Lower leg skin (tissue), 4 donors: ENCODE data around the gene HAUS2. TPM values are rescaled to one million over a fixed set of nuclear protein-coding genes. Genes with fewer than 3 reads are reported as not detected.

Experiments
- DNase-seq, 2 donors: peaks; one replicate each; pipeline ENCODE4 v3.0.0-alpha.2; 2019; ENCODE audit warnings: low spot score in 2 of 2
- H3K4me3 ChIP-seq: fragments of 200-600 bp; sonication (generic); 2 replicates; pipeline ENCODE4 v1.5.1; 2017; ENCODE audit warnings: mild to moderate bottlenecking, low read depth; ENCODE audit not compliant: poor library complexity, severe bottlenecking
- CTCF ChIP-seq, 3 donors: fragments of 450-650 bp; IDR thresholded peaks; one replicate each; pipeline ENCODE4 v1.5.1; 2016; ENCODE audit warnings: antibody characterized with exemption in 3 of 3, mild to moderate bottlenecking in 3 of 3, moderate library complexity in 2 of 3
- POLR2A ChIP-seq, 2 donors: fragments of 450-650 bp; IDR thresholded peaks; one replicate each; pipeline ENCODE4 v1.6.1; 2016 to 2017; ENCODE audit warnings: antibody characterized with exemption in 2 of 2, mild to moderate bottlenecking in 1 of 2, moderate library complexity in 1 of 2
- WGBS, 2 donors: methylation state at CpG; one replicate each; pipeline ENCODE4 v1.1.5; 2018; 5-methylcytosine and 5-hydroxymethylcytosine counted together
- intact Hi-C: fragments of 100-400 bp; cut with DNase I; formaldehyde crosslinking; loops from one replicate; pipeline ENCODE4 v1.15.0; 2023; ENCODE audit warnings: low total_unique reads
- total RNA-seq, 4 donors: library from RNA; depleted of rRNA; stranded (reverse); fragments of >200 nt; gene quantifications; one replicate each; pipeline ENCODE4 v1.1.0, GENCODE V29; 2016

HAUS2 gene
- total RNA-seq, 4 donors from 2014 or later = 10.0 to 24.2 (median 23.7) TPM

- TF ChIP-seq POLR2A (IDR thresholded peaks at IDR 0.05) (no peak), CTCF (IDR thresholded peaks at IDR 0.05) (no peak)
- 91 to 100% methylated on average over 1 of the region's 1 CpG for WGBS, 2 donors
- no peak overlapping the region for H3K4me3 ChIP-seq
Measured at GRCh38 chr15:42533246-42533645, 15.4 kb upstream of the HAUS2 start.

GRCh38 chr15:42544853-42545629, 3.6 kb upstream of the HAUS2 start:
- no peak for TF ChIP-seq POLR2A (IDR thresholded peaks at IDR 0.05)
- no peak for TF ChIP-seq CTCF (IDR thresholded peaks at IDR 0.05)
- H3K4me3 ChIP-seq = no peak overlapping the region
- intact Hi-C loops = no loop called here
- DNase-seq = no peak
- WGBS, 2 donors = 88 to 96% methylated on average over 4 of the region's 4 CpGs

More at GRCh38 chr15:42533246-42533645, 15.4 kb upstream of the HAUS2 start:
- DNase-seq = no peak
- intact Hi-C loops = no loop called here

GRCh38 chr15:42547918-42548248, 755 bp upstream of the HAUS2 start:
- H3K4me3 ChIP-seq = peak overlapping the region; percentile 96
- TF ChIP-seq CTCF (IDR thresholded peaks at IDR 0.05) (no peak), POLR2A (IDR thresholded peaks at IDR 0.05) (no peak)
- intact Hi-C loops = no loop called here
- no peak for DNase-seq
- 2% methylated on average over 9 of the region's 9 CpGs for WGBS, 2 donors

GRCh38 chr15:42549032-42549491, 424 bp downstream of the HAUS2 start:
- intact Hi-C loops = no loop called here
- TF ChIP-seq CTCF (IDR thresholded peaks at IDR 0.05) (no peak), POLR2A (IDR thresholded peaks at IDR 0.05) (no peak)
- 0 to 1% methylated on average over 15 of the region's 15 CpGs for WGBS, 2 donors
- peak overlapping the region; percentile 96 for H3K4me3 ChIP-seq
- DNase-seq = no peak

- DNase-seq = no peak
- no peak overlapping the region for H3K4me3 ChIP-seq
- TF ChIP-seq CTCF (IDR thresholded peaks at IDR 0.05) = no peak
- TF ChIP-seq POLR2A (IDR thresholded peaks at IDR 0.05) = no peak
- 67 to 71% methylated on average over 12 of the region's 12 CpGs for WGBS, 2 donors
- intact Hi-C loops = no loop called here
Measured at GRCh38 chr15:42549741-42550392, 1.2 kb downstream of the HAUS2 start.
